GM19193 (cell line): ENCODE measurements around the gene UBLCP1.

Experiments used
- POLR2A ChIP-seq: IDR thresholded peaks from 4 replicates; pipeline ENCODE4 v1.6.1; 2011; ENCODE audit not compliant: insufficient read depth, insufficient read length; ENCODE audit errors: extremely low read depth

The UBLCP1 gene

GRCh38 chr5:159331093-159331973, 68.2 kb downstream of the UBLCP1 start:
- peak; percentile 24 for TF ChIP-seq POLR2A

GRCh38 chr5:159332800-159333544, 69.9 kb downstream of the UBLCP1 start:
- TF ChIP-seq POLR2A, result no peak

DNA sequence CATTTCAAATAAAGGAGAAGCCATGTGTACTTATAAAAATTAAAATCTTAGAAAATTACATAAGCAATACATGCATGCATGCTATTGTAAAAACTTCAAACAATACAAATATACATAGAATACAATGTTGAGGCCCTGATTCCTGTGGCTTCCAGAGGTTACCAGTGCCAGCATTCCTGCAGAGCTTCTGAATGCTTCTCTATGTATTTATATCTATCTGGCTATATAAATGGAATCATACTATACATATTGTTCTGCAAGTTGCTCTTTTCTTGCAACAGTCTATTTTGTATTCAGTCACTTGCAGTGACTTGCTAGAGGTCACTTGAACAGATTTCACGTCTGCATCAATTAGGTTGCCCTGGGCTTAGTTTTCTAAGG, 70.4 kb downstream of the UBLCP1 start:
- TF ChIP-seq POLR2A, result no peak
